Measurements from ENCODE around the gene AMER3. TPM values are rescaled to one million over a fixed set of nuclear protein-coding genes. Genes with fewer than 3 reads are reported as not detected.

AMER3 gene
- total RNA-seq, 1 donor from 2014 or later: not detected

DNA sequence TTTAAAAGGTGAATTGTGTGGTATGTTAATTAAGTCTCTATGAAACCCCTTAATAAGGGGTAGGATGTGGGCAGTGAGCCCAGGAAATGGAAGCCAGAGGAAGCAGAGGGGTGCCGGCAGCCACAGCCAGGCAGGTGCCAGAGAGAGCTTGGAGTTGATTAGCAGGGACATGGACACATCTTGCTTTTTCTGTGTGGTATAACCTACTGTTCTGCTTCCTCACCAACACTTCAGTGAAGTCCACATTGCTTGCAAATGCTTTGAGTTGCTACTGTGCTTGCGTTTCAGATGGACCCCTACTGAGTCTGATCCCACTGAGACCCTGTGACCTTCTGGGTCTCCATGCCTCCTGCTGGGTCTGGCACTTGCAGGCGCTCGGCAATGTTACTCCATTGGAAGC is 51.0 kb downstream of the AMER3 start:
- Mint-ChIP-seq H3K27me3 (ENCODE audit: low read depth) (peaks cover 26% of the 10 kb centered on the region), H3K27ac (ENCODE audit: unreplicated experiment) (no peak overlapping the region), H3K4me1 (ENCODE audit: low read depth) (no peaks in the 10 kb centered on the region), H3K36me3 (ENCODE audit: low read depth) (peaks cover 2% of the 10 kb centered on the region), H3K4me3 (ENCODE audit: unreplicated experiment) (no peak overlapping the region), H3K9me3 (ENCODE audit: low read depth) (peaks cover 8% of the 10 kb centered on the region)
- TF ChIP-seq, protein P1, sequence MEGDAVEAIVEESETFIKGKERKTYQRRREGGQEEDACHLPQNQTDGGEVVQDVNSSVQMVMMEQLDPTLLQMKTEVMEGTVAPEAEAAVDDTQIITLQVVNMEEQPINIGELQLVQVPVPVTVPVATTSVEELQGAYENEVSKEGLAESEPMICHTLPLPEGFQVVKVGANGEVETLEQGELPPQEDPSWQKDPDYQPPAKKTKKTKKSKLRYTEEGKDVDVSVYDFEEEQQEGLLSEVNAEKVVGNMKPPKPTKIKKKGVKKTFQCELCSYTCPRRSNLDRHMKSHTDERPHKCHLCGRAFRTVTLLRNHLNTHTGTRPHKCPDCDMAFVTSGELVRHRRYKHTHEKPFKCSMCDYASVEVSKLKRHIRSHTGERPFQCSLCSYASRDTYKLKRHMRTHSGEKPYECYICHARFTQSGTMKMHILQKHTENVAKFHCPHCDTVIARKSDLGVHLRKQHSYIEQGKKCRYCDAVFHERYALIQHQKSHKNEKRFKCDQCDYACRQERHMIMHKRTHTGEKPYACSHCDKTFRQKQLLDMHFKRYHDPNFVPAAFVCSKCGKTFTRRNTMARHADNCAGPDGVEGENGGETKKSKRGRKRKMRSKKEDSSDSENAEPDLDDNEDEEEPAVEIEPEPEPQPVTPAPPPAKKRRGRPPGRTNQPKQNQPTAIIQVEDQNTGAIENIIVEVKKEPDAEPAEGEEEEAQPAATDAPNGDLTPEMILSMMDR (IDR thresholded peaks at IDR 0.05): no peak
- no peak for DNase-seq (ENCODE audit: low spot score)

DNA sequence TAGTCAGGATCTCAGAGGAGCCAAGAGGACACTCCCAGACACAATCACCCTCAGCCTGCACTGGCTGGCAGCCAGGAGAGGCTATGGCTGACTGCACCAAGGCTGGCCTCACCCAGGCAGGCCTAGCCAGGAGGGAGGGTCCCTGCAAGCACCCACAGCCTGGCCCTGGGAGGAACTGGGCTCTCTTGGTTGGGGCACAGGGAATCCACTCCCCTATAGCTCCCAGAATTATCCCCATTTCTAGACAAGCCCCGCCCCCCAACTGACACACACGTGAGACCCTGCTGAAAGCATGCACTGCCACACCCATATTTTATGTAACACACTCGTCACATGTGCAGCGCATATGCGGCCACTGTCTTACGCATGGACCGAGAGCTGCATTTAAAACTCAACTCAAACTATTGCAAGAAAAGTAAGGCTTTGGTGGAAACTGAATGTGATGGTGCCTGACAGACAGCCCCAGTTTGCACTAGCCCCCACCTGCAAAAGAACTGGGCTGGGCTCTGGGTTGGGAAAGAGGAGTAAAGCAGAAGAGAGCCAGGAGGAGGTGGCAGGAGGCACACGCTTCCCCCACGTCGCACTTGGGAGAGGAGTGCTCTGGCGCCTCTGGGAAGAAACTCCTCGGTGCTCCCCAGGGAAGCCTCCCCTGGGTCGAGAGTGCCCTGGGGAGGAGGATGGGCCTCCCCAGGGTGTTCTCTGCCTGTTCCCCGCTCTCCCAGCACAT is 52.5 kb downstream of the AMER3 start:
- no peaks in the 10 kb centered on the region for H3K4me1 Mint-ChIP-seq (ENCODE audit: low read depth)
- H3K27ac Mint-ChIP-seq (ENCODE audit: unreplicated experiment): no peak overlapping the region
- H3K4me3 Mint-ChIP-seq (ENCODE audit: unreplicated experiment): no peak overlapping the region
- peaks cover 8% of the 10 kb centered on the region for H3K9me3 Mint-ChIP-seq (ENCODE audit: low read depth)
- peak; percentile 53 for DNase-seq (ENCODE audit: low spot score)
- TF ChIP-seq, protein P1 (IDR thresholded peaks at IDR 0.05): no peak
- H3K27me3 Mint-ChIP-seq (ENCODE audit: low read depth): peaks cover 35% of the 10 kb centered on the region
- H3K36me3 Mint-ChIP-seq (ENCODE audit: low read depth): peaks cover 2% of the 10 kb centered on the region

DNA sequence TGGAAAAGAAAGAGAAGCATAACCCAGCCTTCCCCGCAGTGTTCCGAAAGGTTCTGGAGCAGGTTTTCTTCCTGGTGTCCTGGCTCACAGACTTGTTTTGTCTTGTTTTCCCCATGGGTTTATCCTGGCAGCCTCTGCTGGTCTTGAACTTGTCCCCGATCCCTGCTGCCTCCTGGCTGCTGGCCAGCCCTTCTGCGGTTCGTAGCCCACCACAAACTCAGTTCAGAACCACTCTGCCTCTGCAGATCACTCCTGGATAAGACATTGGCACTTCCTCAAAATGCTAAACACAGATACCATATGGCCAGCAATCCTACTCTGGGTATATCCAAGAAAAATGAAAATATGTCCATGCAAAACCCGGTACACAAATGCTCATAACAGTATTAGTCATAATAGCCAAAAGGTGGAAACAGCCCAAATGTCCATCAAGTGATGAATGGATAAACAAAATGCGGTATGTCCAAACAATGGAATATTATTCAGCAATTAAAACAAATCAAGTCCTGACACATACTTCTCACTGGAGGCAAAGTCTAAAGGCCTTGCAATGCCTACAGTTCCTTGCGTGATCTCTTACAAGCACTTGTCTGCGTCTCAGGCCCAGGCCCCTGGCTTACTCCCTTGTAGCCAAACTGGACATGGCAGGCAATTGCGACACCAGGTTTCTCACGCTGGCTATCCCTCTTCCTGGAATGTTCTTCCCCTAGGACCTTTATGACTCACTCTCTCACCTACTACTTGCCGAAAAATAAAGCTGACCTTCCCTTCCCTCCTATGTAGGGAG is 53.3 kb downstream of the AMER3 start:
- H3K4me3 Mint-ChIP-seq (ENCODE audit: unreplicated experiment): no peak overlapping the region
- peaks cover 2% of the 10 kb centered on the region for H3K36me3 Mint-ChIP-seq (ENCODE audit: low read depth)
- H3K9me3 Mint-ChIP-seq (ENCODE audit: low read depth): peaks cover 8% of the 10 kb centered on the region
- no peaks in the 10 kb centered on the region for H3K4me1 Mint-ChIP-seq (ENCODE audit: low read depth)
- peak; percentile 56 for DNase-seq (ENCODE audit: low spot score)
- H3K27ac Mint-ChIP-seq (ENCODE audit: unreplicated experiment): no peak overlapping the region
- H3K27me3 Mint-ChIP-seq (ENCODE audit: low read depth): peaks cover 35% of the 10 kb centered on the region
- TF ChIP-seq, protein P1 (IDR thresholded peaks at IDR 0.05): no peak

DNA sequence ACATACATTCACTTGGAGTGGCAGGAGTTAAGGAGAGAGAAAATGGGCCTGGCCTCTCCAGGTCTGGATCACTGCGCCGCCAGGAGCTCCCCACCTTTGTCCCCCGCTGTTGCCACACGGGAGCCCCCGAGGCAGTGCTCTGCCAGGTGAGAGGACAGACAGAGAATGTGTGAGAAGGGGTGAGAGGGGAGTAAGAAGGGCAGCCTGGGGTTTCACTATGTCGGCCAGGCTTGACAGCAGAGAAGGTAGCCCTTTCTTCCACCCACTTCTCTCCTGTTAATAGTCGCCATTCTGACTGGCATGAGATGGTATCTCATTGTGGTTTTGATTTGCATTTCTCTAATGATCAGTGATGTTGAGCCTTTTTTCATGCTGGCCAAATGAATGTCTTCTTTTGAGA is 55.1 kb downstream of the AMER3 start:
- TF ChIP-seq, protein P1 (IDR thresholded peaks at IDR 0.05): no peak
- H3K4me3 Mint-ChIP-seq (ENCODE audit: unreplicated experiment): no peak overlapping the region
- H3K9me3 Mint-ChIP-seq (ENCODE audit: low read depth): peaks cover 8% of the 10 kb centered on the region
- peaks cover 2% of the 10 kb centered on the region for H3K36me3 Mint-ChIP-seq (ENCODE audit: low read depth)
- H3K27ac Mint-ChIP-seq (ENCODE audit: unreplicated experiment): no peak overlapping the region
- H3K4me1 Mint-ChIP-seq (ENCODE audit: low read depth): no peaks in the 10 kb centered on the region
- DNase-seq (ENCODE audit: low spot score): peak; percentile 35
- peaks cover 32% of the 10 kb centered on the region for H3K27me3 Mint-ChIP-seq (ENCODE audit: low read depth)

DNA sequence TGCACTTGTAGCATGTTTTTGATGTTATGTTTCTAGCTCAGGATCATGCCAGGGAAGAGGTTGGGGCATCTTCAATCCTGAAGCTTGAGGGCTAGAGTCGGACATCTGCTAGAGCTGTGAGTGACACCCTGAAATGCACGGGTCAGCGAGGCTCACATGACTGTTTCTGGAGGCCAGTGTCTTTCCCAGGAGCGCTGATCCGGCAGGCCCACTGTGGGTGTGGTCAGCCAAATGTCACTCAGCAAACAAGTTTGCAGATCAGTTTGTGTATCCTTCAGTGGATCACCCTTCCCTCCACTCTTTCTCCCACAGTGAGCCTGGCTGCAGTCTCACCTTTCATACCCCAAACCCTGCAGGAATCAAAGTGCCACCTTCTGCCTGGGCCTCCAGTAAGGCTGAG is 58.4 kb downstream of the AMER3 start:
- Mint-ChIP-seq H3K27me3 (ENCODE audit: low read depth) (peaks cover 24% of the 10 kb centered on the region), H3K4me3 (ENCODE audit: unreplicated experiment) (no peak overlapping the region), H3K4me1 (ENCODE audit: low read depth) (no peaks in the 10 kb centered on the region), H3K36me3 (ENCODE audit: low read depth) (no peaks in the 10 kb centered on the region), H3K9me3 (ENCODE audit: low read depth) (peaks cover 5% of the 10 kb centered on the region), H3K27ac (ENCODE audit: unreplicated experiment) (no peak overlapping the region)
- DNase-seq (ENCODE audit: low spot score): peak; percentile 38
- TF ChIP-seq, protein P1 (IDR thresholded peaks at IDR 0.05): no peak

All from chondrocyte (in vitro differentiated cells).